Midbrain (tissue), 1 donor: ENCODE measurements around the gene CD44.

ENCODE experiments used
- DNase-seq: peaks from one replicate; lab custom pipeline; 2025; lab: John Stamatoyannopoulos, UW

Gene CD44

DNA sequence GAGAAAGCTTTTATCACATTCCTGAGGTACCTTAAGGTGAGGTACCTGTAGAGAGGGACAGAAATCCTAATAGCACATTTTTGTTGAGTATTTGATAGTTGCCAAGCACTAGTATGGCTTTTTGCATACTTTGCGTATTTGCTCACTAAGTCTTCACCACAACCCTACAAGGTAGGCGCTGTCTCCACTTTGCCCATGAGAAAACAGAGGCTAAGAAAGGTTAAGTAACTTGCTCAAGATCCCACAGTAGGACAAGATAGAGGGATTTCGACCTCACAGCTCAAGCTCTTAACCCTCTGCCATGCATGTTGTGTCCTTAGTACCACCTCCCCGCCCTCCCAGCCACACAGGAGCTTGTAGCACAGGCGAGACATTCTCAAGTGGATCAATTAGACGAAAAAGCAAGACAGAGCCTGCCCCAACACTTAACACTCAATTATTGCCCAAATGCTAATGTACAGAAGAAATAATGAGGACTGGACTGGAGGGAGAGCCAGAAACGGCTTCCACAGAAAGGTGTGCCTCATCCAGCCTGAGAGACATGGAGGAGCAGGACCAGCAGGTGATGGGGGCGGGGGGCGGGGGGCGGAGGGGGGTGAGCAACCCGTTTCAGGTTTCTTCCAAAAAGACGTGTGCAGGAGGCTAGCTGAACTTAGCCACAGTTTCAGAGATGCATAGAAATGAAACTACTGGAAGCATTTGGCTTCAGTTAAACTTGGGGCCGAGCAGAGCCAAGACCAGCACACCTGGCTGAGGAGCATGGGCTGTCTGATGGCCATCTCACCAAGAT, 26.7 kb upstream of the CD44 start:
- DNase-seq = no peak

DNA sequence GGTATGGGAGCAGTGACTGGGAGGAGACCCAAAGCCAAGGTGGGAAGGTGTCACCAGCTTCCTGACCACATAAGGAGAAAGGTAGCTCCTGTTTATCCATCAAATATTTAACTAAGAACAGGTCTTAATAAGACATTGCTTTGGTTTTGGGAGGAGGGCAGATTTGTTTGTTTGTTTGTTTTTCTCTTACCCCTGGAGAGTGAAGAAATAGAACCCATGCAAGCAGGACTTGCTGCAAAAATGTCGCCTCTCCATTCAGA, 26.2 kb upstream of the CD44 start:
- no peak for DNase-seq

DNA sequence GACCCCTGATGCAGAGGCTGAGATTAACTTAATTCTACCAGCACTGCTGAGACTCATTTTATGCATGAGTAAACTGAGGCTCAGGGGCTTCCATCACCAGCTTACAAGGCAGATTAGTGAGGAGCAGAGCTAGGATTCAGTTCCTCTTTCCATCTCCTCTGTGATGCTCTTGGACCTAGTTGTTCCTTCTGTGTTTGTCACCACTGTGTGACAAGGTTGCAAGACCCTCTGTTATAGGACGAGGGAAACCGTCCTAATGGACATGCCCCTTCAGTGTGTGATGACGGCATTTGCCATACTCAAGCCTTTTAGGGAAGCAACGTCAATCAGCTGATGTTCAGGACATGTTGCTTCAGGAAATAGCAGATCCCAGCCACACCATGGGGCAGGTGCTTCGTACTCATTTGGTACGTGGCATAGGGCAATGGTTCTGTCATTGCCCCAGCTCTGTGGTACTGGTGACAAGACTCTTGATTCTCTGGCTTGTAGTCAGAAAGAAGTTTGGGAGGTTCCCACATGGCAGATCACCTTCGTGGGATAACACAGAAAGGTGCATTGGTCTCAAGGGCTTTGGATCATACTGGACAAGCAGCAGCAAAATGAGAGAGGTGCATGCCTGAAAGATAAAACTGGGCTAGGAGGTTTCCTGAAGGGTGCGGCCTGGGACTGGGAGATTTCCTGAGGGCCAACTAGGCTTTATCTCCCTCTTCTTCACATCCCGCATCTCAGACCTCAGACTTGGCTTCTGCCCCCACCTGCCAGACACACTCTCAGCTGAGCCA, 23.9 kb upstream of the CD44 start:
- no peak for DNase-seq

DNA sequence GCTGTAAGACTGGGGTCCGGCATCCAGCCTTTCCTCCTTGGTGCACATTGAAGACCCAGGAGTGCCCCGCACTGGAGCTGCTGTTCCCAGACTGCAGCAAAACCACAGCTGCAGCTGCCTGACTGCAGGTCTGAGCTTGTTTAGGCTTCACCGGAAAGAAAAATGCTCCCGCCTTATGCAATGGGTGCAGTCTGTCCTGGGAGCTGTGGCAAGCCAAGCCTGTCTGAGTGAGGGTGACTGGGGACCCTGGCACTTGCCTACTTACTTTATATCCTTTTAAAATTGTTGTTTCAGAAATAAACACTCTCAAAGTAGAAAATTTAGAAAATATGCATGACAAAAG, 23.3 kb upstream of the CD44 start:
- no peak for DNase-seq

DNA sequence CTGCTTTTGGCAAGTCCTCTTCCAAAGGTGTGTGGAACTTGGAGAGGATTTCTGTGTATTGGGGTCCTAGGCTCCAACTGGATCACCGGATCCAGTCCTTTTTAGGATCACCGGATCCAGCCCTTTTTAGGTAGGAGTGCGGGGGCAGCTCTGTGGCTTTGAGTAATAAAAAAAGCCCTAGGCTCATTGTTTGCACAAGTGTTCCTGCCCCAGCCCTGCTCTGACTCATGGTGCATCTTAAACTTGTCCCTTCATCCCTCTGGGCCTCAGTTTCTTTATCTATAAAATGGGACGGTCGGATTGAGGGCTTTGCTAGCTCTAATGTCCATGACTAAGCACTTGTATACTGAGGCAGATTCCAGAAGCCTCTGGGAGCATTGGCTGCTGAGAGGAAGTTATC, 22.7 kb upstream of the CD44 start:
- no peak for DNase-seq

DNA sequence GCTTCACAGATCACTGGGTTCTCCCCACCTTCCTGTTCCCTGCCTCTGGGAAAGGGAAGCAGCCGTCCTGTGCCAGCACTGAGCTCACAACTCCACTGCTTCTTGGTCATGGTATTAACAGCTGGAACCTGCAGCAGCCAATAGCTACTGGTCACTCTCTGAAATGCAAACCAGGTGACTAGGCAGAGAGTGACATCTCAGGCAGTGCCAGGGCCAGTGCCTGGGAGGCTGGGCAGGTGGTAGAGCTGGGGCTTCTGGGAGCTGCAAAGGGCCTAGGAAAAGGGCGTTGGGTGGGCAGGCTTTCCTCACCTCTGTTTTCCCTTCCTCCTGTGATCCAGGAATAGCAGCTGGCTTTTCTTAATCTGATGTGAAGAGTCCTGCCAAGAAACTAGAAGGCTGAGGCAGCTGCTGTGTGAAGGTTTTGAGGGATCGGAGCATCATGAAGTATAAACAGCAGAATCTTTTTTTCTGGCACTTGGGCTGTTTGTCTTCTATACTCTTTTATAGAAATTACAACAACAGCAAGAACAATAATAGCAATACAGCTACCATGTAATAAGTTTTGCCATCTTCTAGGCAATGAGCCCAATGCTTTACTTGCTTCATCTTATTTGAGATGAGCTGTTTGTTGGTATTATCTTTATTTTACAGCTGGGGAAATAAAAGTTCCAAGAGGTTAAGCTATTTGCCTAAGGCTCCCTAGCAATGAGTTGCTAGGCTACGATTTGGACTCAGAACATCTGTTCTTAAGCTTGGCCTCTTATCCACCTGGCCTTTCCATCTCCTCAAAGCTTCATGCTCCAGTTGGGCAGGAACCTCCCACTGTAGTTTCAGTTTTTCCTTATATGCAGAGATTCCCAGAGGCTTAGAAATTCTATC, 22.0 kb upstream of the CD44 start:
- DNase-seq = no peak

DNA sequence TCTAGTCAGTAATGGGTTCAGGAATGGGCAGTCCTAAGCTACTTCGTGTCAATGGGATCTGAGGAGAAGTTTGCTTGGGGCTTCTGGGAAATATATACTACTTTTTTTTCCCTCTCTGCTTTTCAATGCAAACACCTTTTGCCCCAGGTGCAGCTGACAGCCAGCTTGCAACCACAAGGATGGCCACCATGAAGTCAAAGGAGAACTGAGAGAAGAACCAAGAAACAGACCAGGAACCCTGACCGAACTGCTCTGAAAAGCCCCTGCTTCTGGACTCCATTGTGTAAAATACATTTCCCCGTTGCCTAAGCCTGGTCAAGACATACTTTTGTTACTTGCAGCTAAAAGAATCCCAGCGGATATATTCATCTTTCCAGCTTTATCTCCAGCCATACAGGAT, 20.1 kb upstream of the CD44 start:
- no peak for DNase-seq

DNA sequence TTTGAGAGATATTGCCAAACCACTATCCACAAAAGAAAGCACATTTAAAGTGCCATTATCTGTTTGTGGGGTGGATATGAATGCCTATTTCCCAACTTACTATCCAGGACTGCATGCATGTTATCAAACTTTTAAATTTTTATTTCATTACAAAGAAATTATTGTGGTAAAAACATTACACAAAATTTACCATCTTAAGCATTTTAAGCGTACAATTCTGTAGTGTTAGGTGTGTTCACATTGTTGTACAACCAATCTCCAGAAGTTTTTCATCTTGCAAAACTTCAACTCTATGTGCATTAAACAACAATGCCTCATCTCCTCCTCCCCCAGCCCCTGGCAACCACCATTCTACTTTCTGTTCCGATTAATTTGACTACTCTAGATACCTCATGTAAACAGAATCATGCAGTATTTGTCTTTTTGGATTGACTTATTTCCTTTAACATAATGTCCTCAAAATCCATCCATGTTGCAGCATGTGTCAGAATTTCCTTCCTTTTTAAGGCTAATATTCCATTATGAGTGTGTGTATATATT, 17.6 kb upstream of the CD44 start:
- DNase-seq = no peak

DNA sequence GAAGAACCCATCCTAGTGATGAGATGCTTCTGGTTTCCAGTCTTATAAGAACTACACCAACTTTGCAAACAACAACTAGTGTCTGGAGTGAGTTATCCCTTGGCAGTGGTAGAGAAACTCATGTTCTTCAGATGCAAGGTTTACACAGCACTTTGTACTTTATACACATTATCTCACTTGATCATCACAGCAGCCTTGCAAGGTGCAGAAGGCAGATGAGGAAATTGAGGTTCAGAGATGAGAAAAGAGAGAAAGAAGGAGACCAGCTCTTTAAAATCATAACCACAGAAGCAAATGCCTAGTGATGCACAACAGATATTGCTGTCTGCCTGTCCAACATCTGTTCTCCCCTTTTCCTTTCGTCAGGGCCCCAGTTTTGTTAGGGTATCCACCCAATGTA, 16.7 kb upstream of the CD44 start:
- DNase-seq = no peak

DNA sequence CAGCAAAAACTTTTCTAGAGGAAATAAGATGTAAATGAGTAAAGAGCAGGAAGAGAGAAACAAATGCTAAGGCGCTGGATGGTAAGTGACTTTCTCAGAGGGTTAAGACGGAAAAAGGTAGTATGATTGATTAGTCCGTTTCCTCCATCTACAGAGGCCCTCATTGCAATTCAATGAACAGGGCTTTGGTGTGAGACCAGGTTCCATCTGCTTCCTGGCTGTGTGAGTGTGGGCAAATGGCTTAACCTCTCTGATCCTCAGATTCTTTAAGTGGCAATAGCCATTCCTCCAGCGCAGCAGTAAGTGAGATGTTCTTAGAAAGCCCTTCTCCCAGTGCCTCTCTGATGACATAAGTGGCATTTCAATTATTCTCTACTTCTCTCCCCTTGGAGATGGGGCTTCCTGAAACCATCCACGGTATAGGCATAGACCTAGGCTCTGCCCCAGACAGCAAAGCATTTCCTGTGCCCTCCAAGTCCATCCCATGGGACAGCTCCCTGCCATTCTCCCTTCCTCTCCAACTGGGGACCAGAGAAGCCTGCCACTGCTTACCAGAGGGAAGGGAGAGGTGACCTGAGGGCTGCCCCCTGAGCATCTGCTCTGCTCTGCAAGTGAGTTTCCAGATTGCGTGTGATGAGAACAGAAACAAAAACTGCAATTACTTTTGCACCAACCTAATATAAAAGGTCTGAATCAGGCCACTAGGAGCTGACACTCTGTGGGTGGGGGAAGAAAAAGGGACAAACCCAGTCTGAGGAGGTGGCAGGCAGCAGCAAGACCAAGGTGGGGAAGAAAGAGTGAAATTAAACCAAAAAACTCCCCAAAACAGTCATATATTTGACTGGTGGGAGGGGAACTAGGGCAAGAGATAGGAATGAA, 12.7 kb upstream of the CD44 start:
- no peak for DNase-seq

DNA sequence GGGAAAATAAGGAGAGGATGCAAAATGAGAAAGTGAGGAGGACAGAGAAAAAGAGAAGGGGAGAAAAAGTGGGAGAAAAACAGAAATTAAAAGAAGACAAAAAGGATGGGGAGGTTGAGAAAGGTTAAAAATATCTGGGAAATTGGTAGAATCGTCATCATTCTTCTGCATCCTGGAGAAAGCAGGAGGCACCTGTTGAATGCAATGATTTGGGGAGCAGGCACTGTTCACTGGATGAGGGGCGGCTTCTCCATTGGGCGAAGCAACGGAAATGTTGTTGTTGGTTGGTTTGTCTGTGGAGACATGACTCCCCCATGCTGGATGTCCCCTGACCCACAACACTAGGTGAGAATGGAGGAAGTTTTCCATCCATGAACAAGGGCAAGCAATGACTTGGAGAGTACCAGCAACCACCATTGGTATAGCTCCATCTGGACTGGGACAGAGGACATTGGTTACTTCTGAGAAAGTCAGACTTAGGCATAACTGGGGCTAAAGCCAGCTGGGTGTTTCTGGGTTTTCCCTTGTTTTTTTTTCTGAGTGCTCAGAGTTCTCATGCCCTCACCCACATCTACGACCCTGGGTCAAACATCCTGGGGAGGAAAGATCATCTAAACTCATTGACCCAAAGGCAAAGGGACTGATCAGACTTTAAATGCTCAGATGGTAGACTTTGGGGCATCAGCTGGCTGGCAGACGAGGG, 11.9 kb upstream of the CD44 start:
- no peak for DNase-seq

DNA sequence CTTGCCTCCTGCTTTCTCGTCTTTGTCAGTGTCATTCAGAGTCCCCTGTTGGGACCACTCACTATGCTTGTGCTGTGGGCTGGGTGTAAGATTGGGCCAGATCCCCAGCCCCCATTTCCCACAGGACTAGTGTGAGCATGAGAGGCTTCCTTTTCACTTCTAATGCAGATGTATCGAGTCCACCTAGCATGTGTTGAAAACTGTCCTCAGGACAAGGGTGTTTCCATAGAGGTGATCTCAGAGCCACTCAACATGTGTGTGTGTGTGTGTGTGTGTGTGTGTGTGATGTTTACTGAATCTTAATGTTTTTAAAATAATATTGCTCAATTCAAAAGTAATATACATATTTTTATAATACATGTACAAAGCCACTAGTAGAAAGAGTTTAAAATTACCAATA, 11.4 kb upstream of the CD44 start:
- no peak for DNase-seq

DNA sequence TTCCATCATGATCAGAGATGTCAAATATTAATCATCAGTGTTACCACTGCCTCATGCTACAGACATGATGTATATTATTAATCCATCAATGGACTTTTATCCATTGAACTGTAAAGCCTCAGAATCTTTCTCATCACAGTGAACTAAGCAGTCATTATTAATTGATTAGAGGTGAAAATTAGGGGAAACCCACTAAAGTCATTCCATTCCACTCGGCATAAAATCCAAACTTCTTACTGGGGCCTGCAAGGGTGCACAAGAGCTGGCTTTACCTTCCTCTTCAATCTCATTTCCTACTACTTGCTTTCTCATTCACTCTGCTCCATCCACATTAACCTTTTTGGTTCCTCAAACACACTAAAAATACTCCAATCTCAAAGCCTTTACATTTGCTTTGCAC, 7.9 kb upstream of the CD44 start:
- DNase-seq = no peak

DNA sequence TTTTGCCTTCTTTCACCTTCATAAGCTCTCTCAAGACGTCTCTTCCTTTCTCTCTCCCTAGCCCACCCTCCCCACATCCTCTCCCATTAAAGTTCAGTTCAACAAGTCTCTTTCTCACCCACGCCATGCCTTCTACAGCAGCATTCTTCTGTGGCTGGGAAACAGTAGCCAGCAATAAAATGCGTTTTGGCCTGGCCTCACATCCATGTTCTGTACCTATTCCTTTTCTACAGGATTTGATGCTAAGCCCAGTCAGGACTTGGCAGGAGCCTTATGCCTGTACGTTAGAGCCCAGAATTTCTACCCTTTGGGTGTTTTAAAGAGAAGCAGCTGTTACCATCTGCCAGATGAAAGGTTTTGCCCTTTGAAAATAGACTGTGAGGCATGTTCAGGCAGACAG, 7.1 kb upstream of the CD44 start:
- DNase-seq = no peak

DNA sequence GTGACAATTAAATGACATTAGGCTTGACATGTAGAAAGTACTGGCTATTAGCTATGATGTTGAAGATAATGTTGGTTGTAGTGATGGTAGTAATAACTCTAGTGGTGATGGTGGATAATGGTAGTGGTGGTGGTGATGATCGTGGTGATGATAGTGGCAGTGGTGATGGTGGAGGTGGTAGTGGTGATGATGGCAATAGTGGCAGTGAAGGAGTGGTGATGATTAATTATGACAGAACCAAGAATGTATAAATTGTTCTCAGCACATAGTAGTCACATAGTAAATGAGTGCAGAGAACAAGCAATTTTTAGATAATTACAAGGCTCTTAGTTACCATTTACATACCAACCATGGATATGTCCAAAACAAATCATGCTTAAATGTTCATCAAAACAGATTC, 5.3 kb upstream of the CD44 start:
- no peak for DNase-seq

DNA sequence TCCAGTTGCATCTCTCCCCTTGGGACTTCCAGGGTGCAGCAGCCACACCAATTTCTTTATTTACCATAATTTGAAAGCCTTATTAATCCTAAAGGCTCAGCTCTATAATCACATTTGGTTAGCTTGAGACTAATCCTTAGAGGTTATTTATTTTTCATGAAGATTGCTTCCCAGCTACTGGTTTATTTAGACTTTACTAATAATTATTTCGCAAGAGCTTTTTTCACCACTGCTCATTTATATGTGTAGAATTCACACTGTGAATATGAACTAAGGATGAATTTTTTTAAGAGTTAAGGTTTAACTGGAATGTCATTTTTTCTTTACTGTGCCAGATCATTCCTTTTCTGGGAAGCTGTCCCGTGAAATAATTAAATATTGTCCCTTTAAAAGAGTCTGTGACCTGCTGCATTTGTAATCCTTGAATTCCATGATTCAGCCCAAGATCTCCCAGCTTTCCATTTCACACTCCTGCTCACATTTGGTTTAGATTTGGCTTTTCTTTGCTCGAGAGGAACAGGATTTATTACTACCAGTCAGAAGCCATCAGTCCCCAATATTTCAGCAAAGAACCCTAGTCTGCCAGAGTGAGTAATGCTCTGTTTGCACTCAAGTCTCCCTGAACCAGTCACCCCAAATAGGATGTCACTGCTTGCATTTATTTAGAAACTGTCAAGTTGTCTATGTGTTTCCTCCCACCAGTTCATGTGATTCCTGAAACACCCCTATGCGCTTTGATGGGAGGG, 4.4 kb upstream of the CD44 start:
- DNase-seq = no peak

DNA sequence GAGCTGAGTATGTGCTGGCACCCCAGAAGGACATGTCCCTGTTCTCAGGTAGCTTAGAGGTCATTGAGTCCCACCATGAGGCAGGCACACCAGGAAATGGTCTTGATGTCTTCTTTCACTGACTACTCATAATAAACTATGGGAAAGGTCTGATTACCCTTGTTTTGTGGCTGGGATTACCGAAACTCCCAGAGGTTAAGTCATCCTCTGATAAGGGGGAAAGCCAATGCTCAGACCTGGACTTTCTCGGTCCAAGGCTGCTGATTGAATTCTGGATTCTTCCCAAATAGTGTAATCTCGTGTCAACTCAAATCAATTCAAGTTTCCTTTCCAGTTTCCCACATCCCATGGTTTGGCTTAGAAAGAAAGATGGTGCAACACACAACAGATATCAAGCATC, 3.7 kb upstream of the CD44 start:
- no peak for DNase-seq

DNA sequence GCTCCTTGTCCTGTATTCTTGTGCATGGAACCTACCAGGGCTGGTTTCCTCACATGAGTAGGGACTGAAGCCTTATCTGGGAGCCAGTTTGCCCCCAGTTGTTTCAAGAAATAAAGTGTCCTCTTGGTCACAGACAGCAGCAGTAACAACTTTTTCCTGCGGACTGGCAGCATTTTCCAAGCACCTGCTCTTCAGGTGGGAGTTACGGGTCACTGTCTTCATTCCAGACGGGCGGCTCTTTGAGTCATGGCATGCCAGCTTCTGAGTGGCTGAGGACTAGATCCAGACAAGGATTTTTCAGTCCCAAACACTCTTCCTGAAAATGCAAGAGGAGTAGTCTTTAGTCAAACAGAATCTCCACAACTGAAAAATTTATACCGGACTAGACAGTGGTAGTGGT, 2.7 kb upstream of the CD44 start:
- no peak for DNase-seq

DNA sequence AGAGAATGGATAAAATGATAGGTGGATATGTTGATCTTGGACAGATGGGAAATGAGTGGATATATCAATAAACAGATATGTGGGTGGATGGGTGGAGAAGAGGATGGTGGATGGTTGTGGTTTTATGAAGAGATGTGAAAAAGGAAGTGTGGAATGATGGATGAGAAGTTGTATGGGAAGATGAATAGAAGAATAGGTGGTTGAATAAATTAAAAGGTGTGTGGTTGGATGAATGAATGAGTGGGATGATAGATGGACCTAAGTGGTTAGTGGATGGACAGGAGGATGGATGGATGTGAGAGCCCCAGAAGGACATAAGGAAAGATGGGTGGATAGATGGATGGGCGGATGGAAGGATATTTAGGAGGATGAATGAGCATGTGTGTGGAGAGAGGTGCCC, 913 bp upstream of the CD44 start:
- DNase-seq = no peak

DNA sequence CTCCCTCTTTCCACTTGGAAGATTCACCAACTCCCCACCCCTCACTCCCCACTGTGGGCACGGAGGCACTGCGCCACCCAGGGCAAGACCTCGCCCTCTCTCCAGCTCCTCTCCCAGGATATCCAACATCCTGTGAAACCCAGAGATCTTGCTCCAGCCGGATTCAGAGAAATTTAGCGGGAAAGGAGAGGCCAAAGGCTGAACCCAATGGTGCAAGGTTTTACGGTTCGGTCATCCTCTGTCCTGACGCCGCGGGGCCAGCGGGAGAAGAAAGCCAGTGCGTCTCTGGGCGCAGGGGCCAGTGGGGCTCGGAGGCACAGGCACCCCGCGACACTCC, 397 bp upstream of the CD44 start:
- DNase-seq = no peak
